ENCODE measurements around the gene NCAM1.

GRCh38 chr11:113182288-113182687 is 221.1 kb downstream of the NCAM1 start:
- TF ChIP-seq, protein P1, sequence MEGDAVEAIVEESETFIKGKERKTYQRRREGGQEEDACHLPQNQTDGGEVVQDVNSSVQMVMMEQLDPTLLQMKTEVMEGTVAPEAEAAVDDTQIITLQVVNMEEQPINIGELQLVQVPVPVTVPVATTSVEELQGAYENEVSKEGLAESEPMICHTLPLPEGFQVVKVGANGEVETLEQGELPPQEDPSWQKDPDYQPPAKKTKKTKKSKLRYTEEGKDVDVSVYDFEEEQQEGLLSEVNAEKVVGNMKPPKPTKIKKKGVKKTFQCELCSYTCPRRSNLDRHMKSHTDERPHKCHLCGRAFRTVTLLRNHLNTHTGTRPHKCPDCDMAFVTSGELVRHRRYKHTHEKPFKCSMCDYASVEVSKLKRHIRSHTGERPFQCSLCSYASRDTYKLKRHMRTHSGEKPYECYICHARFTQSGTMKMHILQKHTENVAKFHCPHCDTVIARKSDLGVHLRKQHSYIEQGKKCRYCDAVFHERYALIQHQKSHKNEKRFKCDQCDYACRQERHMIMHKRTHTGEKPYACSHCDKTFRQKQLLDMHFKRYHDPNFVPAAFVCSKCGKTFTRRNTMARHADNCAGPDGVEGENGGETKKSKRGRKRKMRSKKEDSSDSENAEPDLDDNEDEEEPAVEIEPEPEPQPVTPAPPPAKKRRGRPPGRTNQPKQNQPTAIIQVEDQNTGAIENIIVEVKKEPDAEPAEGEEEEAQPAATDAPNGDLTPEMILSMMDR (IDR thresholded peaks at IDR 0.05 in 4 of 5, conservative IDR thresholded peaks at IDR 0.05 in 1 of 5) = no peak
- no peak for TF ChIP-seq POLR2A (IDR thresholded peaks at IDR 0.05)

Measured in gastrocnemius medialis (tissue), 4 donors.